ENCODE measurements around the gene TPM2.

TPM2 gene

DNA sequence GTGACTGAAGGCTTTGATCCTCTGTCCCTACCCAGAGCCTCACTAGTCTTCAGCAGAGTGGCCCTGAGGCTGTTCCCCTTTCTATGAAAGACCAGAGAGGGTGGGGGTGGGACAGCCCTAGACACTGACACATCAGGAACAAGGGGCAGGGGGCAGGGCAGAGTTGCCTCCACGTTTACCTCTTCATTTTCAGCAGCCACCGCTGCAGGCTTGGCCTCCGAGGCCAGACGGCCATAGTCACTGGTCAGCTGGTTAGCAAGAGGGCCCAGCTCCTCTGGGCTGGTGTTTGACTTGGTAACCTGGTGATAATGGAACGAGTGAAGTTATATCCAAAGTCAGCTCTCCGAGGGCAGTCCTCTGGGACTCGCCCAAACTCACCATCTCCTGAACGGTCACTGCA lies 15.6 kb upstream of the TPM2 start:
- no peak for DNase-seq (ENCODE audit: low read depth)
- H3K4me3 ChIP-seq (ENCODE audit: low read depth, low read length), result no peak overlapping the region
- TF ChIP-seq, protein P1, sequence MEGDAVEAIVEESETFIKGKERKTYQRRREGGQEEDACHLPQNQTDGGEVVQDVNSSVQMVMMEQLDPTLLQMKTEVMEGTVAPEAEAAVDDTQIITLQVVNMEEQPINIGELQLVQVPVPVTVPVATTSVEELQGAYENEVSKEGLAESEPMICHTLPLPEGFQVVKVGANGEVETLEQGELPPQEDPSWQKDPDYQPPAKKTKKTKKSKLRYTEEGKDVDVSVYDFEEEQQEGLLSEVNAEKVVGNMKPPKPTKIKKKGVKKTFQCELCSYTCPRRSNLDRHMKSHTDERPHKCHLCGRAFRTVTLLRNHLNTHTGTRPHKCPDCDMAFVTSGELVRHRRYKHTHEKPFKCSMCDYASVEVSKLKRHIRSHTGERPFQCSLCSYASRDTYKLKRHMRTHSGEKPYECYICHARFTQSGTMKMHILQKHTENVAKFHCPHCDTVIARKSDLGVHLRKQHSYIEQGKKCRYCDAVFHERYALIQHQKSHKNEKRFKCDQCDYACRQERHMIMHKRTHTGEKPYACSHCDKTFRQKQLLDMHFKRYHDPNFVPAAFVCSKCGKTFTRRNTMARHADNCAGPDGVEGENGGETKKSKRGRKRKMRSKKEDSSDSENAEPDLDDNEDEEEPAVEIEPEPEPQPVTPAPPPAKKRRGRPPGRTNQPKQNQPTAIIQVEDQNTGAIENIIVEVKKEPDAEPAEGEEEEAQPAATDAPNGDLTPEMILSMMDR (IDR thresholded peaks at IDR 0.05; ENCODE audit: insufficient read depth, low read depth, low read length, missing control alignments), result no peak

DNA sequence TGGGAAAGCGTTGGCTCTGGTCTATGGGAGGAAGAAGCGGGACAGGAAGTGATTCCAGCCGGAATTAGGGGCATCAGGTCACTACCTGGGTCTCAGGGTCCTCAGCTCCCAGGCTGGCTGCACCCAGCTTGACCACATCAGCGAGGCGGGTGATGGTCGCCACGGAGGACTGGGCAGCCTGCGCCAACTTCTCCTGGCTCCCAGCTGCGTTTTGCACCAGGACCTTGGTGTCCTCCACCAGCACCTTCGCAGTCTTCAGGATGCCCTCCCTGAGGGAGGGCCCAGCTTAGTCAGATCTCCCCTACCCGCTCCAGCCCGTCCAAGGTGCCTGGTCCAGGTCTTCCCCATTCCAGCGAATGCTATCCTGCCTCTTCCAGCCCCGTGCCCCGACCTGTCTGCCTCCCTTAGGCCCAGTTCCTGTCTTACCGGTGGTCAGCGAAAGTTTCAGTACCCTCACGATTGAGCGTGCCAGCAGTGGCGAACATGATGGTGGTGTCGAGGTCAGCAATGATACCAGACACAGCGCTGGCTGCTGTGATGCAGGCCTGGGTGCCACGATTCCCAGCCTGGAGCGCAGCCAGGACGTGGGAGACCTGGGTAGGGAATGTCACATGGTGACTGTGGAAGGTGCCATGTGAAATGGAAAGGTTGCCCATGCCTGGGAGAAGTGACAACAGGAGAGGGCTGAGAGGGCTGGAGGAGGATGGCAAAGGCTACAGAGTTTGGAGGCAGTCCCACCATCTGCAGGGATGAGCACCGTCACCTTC lies 14.4 kb upstream of the TPM2 start:
- TF ChIP-seq, protein P1 (IDR thresholded peaks at IDR 0.05; ENCODE audit: insufficient read depth, low read depth, low read length, missing control alignments), result no peak
- no peak overlapping the region for H3K4me3 ChIP-seq (ENCODE audit: low read depth, low read length)
- DNase-seq (ENCODE audit: low read depth), result no peak

DNA sequence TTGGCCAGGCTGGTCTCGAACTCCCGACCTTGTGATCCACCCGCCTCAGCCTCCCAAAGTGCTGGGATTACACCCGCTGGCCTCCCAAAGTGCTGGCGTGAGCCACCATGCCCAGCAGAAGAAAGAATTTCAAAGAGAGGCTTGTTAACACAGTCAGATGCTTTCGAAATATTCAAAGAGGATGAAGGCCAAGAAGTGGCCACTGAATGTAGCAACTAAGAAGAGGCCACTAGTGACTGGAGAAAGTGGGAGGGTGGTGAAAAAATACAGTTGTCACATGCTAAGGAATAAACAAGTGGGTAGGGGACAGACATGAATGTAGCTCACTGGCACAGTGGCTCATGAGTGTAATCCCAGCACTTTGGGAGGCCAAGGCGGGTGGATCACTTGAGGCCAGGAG lies 13.0 kb upstream of the TPM2 start:
- H3K4me3 ChIP-seq (ENCODE audit: low read depth, low read length), result no peak overlapping the region
- DNase-seq (ENCODE audit: low read depth), result no peak
- TF ChIP-seq, protein P1 (IDR thresholded peaks at IDR 0.05; ENCODE audit: insufficient read depth, low read depth, low read length, missing control alignments), result no peak

DNA sequence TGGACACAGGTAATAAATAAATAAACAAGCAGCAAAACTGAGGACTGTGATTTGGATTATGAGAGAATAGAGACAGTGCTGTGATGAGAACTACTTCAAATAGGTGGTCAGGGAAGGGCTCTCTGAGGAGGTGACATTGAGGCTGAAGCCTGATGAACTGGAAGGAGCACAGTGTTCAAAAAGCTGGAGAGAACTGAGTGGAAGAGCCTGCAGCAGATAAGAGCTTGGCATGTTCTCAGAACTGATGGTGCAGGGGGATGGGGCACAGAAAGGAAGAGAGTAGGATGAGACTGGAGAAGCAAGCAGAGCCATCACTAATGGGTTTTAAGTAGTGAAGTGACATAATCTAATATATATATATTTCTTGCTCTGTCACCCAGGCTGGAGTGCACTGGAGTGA lies 11.2 kb upstream of the TPM2 start:
- no peak for DNase-seq (ENCODE audit: low read depth)
- no peak overlapping the region for H3K4me3 ChIP-seq (ENCODE audit: low read depth, low read length)
- TF ChIP-seq, protein P1 (IDR thresholded peaks at IDR 0.05; ENCODE audit: insufficient read depth, low read depth, low read length, missing control alignments), result no peak

DNA sequence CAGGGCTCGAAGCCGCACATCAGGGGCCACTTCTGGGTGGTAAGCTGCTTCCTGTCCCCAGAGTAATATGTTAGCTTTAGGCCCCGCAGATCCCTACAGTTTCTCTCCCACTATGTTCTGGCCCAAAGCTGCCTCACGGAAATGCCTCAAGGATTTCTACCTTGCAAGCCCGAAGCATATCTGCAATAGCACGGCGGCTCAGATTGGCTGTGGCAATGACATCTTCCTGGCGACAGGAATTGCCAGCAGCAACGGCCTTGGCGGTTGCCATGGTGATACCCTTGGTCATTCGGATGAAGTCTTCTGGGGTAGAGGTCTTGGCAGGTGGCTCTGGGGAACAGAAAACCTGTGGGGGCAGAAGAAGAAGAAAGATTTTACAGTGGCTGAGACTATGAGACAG lies 10.3 kb upstream of the TPM2 start:
- TF ChIP-seq, protein P1 (IDR thresholded peaks at IDR 0.05; ENCODE audit: insufficient read depth, low read depth, low read length, missing control alignments), result no peak
- no peak for DNase-seq (ENCODE audit: low read depth)
- no peak overlapping the region for H3K4me3 ChIP-seq (ENCODE audit: low read depth, low read length)

DNA sequence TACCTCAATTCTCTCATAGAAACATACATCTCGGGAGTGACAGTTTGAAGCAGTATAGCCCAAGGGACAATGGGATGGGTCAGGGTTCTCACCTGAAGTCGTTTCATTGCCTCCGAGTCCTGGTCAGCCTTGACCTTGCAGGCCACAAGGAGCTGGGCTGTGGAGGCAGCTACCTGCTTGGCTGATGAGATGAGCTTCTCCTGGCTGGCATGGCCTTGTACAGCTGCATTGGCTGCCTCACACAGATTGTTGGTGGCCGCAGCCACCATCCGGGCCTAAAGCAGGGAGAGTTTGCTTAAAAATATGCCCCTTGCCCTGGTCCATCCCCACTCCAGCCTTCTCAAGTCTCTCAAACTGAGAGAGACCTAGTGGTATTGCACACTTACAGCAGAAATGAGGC lies 8.5 kb upstream of the TPM2 start:
- DNase-seq (ENCODE audit: low read depth), result no peak
- H3K4me3 ChIP-seq (ENCODE audit: low read depth, low read length), result no peak overlapping the region
- TF ChIP-seq, protein P1 (IDR thresholded peaks at IDR 0.05; ENCODE audit: insufficient read depth, low read depth, low read length, missing control alignments), result no peak

DNA sequence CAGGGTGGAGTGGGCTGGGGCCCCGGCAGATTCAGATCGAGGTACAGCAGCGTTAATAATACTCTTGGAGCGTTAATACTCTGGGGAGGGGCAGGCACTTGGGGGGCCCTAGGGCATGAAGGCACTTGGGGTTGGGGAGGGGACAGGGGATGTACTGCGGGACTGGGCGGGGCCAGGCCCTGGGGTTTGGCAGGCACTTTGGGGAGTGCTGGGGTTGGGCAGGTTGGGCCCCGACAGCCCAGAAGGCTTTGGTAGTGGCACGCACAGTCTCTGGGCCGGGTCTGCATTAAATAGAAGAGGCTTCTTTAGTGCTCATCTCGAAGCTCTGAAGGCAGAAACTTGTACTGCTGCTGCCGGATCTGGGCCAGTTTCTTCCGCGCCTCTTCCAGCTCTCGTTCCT lies 7.8 kb upstream of the TPM2 start:
- TF ChIP-seq, protein P1 (IDR thresholded peaks at IDR 0.05; ENCODE audit: insufficient read depth, low read depth, low read length, missing control alignments), result no peak
- H3K4me3 ChIP-seq (ENCODE audit: low read depth, low read length), result no peak overlapping the region

More for the DNA sequence above, 7.8 kb upstream of the TPM2 start:
- no peak for DNase-seq (ENCODE audit: low read depth)

All from GM12865 (cell line).